Mesodermal cell (in vitro differentiated cells): ENCODE data around the gene CPAMD8.

Experiments
- H3K27ac ChIP-seq: 2 replicates; pipeline ENCODE4 v1.7.0; 2013; ENCODE audit warnings: mild to moderate bottlenecking, low read depth, low read length, moderate library complexity; ENCODE audit not compliant: severe bottlenecking
- H3K36me3 ChIP-seq: 2 replicates; pipeline ENCODE4 v1.7.1; 2013; ENCODE audit warnings: mild to moderate bottlenecking, low read length, moderate library complexity; ENCODE audit not compliant: control insufficient read depth, insufficient read depth
- H3K4me1 ChIP-seq: one replicate; pipeline ENCODE4 v1.7.1; 2013; ENCODE audit warnings: mild to moderate bottlenecking, low read length; ENCODE audit not compliant: insufficient read depth, control insufficient read depth, poor library complexity, severe bottlenecking
- H3K4me3 ChIP-seq: 2 replicates; pipeline ENCODE4 v1.7.0; 2013; ENCODE audit warnings: low read length, control low read depth, mild to moderate bottlenecking; ENCODE audit not compliant: insufficient read depth, poor library complexity, severe bottlenecking; ENCODE audit errors: extremely low read depth
- H3K9me3 ChIP-seq: 2 replicates; pipeline ENCODE4 v1.7.1; 2013; ENCODE audit warnings: mild to moderate bottlenecking, low read length, moderate library complexity; ENCODE audit not compliant: control insufficient read depth
- WGBS, 2 experiments: methylation state at CpG; one replicate each; pipeline ENCODE4 v1.1.5; 2013; ENCODE audit warnings: missing lambda C conversion rate in 2 of 2; ENCODE audit not compliant: insufficient coverage in 2 of 2; 5-methylcytosine and 5-hydroxymethylcytosine counted together

CPAMD8 gene

DNA sequence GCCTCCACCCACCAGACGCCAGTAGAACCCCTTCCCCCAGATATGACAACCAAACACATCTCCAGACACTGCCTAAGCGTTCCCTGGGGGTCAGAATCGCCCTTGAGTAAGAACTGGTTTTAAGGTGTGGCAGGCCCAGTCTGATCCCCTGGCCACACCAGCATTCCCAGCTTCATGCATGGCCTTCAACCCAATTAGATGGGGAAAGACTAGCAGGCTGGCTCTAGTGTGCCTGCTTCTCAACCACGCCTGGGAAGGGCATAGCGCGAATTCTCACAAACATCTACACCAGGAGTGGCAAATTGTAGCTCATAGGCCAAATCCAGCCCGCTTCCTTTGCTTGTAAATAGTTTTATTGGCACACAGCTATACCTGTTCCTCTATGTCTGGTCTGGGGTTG lies 35.1 kb upstream of the CPAMD8 start:
- Histone ChIP-seq H3K27ac (no peak overlapping the region), H3K36me3 (peaks cover 89% of the 10 kb centered on the region), H3K4me1 (no peaks in the 10 kb centered on the region), H3K4me3 (no peak overlapping the region), H3K9me3 (no peaks in the 10 kb centered on the region)
- WGBS, 2 experiments = 97 to 100% methylated on average over 3 to 4 of the region's 7 CpGs

DNA sequence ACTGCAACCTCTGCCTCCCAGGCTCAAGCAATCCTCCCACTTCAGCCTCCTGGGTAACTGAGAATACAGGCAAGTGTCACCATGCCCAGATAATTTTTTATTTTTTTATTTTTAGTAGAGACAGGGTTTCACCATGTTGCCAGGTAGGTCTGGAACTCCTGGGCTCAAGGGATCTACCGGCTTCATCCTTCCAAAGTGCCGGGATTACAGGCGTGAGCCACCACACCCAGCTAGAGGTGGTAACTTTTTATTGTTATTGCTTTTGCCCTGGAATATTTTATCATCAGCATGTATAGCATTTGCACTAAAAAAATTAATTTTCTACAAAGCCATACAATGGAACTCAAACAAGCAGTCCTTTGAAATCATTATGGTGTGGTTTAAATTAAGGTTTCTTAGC lies 34.6 kb upstream of the CPAMD8 start:
- WGBS, 2 experiments = 71 to 100% methylated on average over 3 of the region's 3 CpGs
- H3K4me3 ChIP-seq = no peak overlapping the region
- H3K4me1 ChIP-seq = no peaks in the 10 kb centered on the region
- H3K27ac ChIP-seq = no peak overlapping the region
- H3K9me3 ChIP-seq = no peaks in the 10 kb centered on the region
- peaks cover 89% of the 10 kb centered on the region for H3K36me3 ChIP-seq

DNA sequence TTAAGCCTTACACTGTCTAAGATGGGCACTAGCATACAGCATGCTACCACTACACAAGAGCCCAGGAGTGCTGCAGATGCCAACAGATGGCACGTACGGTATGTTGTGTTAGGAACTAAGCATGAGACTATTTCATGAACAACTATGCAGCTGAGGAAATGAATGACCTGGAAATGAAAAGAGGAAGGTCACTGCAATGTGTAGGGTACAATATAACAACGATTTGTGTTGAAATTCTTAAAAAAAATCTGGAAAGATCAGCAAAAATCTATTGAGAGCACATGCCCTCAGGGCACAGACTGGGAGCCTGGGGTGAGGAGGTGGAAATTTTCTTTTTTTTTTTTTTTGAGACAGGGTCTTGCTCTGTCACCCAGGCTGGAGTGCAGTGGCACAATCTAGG lies 34.2 kb upstream of the CPAMD8 start:
- Histone ChIP-seq H3K9me3 (no peaks in the 10 kb centered on the region), H3K36me3 (peaks cover 89% of the 10 kb centered on the region), H3K4me3 (no peak overlapping the region), H3K27ac (no peak overlapping the region), H3K4me1 (no peaks in the 10 kb centered on the region)
- WGBS, 2 experiments = 90 to 98% methylated on average over 3 of the region's 3 CpGs

DNA sequence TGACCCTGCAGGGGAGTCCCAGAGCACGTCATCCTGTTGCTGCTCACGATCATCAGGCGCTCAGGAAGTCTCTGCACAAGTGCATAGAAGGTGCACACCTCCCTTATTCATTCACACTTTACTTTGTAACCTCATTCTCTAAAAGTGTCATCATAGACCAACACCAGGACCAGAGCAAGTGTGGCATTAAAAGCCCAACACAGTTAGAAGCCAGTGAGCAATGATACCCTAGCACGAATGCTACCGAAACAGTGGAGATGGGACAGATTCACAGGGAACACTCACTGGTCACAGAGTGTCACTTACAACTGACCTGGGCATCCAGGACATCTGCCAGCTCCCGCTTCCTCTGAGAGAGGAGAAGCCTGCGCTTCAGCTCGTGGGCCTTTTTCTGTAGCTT lies 31.6 kb upstream of the CPAMD8 start:
- Histone ChIP-seq H3K9me3 (no peaks in the 10 kb centered on the region), H3K4me3 (no peak overlapping the region), H3K27ac (no peak overlapping the region), H3K36me3 (peaks cover 91% of the 10 kb centered on the region), H3K4me1 (no peaks in the 10 kb centered on the region)
- WGBS, 2 experiments = 98 to 100% methylated on average over 6 of the region's 8 CpGs

DNA sequence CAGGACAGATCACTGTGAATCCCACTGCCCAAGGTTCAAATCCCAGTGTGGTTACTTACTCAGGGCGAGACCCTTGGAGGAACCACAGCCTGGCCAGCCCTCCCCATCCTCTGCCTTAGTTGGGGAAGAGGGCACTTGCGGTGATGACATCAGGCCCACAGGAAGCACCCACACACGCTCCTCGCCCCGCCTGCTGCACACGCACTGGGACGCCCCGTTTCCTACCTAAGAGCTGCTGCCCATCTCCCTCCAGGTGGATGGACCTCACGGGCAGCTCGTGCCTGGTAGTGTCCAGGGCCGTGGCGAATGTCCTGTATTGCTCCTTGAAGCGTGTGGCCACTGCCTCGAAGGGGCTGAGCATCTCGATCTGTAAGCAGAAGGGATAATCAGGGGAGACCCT lies 29.0 kb upstream of the CPAMD8 start:
- no peak overlapping the region for H3K4me3 ChIP-seq
- WGBS, 2 experiments = 95 to 98% methylated on average over 15 of the region's 15 CpGs
- H3K27ac ChIP-seq = no peak overlapping the region
- H3K9me3 ChIP-seq = no peaks in the 10 kb centered on the region
- no peaks in the 10 kb centered on the region for H3K4me1 ChIP-seq
- peaks cover 93% of the 10 kb centered on the region for H3K36me3 ChIP-seq

DNA sequence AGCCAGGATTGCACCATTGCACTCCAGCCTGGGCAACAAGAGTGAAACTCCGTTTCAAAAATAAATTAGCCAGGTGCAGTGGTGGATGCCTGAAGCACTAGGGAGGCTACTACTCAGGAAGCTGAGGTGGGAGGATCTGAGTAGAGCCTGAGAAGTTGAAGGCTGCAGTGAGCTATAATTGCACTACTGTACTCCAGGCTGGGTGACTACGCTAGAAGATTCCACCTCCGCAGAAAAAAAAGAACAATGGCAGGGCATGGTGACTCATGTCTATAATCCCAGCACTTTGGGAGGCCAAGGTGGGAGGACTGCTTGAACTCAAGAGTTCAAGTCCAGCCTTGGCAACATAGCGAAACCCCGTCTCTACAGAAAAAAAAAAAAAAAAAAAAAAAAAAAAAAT lies 28.1 kb upstream of the CPAMD8 start:
- Histone ChIP-seq H3K4me3 (no peak overlapping the region), H3K4me1 (peaks cover 2% of the 10 kb centered on the region), H3K9me3 (no peaks in the 10 kb centered on the region), H3K36me3 (peaks cover 92% of the 10 kb centered on the region), H3K27ac (no peak overlapping the region)
- WGBS, 2 experiments = 92 to 93% methylated on average over 2 to 3 of the region's 5 CpGs

DNA sequence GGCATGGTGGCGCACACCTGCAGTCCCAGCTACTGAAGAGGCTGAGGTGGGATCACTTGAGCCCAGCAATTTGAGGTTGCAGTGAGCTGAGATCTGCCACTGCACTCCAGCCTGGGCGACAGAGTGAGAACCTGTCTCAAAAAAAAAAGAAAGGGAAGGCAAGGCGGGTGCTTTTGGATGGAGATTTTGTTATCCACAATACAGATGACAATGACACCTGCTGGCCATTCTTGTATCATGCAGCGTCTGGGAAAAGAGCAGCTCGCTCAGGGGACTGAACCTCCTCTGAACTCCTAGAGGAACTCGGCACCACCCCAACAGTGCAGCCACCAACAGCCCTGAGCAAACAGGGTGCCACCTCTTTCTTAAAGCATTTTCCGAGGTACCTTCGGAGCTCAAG lies 25.8 kb upstream of the CPAMD8 start:
- H3K4me3 ChIP-seq = no peak overlapping the region
- 66 to 84% methylated on average over 7 of the region's 8 CpGs for WGBS, 2 experiments
- H3K27ac ChIP-seq = no peak overlapping the region
- no peaks in the 10 kb centered on the region for H3K9me3 ChIP-seq
- H3K36me3 ChIP-seq = peaks cover 86% of the 10 kb centered on the region
- peaks cover 2% of the 10 kb centered on the region for H3K4me1 ChIP-seq

DNA sequence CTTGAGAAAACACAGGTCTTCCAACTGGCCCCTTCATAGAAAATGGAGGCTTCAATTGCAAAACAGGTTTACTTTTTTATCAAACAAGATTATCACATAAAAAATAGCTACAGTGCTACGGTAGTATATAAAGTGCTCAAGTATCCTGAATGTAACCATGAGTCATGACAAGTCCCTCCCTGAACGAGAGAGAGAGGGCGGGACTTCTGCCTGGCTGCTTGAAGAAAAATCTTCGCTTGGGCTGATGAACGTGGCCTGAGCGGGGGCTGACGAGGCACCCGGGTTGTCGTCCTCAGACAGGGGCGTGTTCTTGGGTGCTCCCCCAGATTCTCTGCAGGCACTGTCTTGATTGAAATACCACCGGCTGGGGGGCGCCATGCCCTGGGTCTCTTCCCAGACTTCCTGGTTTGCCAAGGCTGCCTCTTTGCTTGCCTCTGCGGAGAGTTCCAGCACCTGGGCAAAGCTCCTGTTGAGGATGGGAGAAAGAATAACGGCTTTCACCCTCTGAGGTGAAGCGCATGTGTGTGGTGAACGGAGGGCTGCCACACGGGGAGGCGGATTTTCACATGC lies 23.2 kb upstream of the CPAMD8 start:
- Histone ChIP-seq H3K4me3 (no peak overlapping the region), H3K36me3 (peaks cover 69% of the 10 kb centered on the region), H3K27ac (no peak overlapping the region), H3K4me1 (peaks cover 2% of the 10 kb centered on the region), H3K9me3 (no peaks in the 10 kb centered on the region)
- 92 to 95% methylated on average over 15 to 18 of the region's 18 CpGs for WGBS, 2 experiments

DNA sequence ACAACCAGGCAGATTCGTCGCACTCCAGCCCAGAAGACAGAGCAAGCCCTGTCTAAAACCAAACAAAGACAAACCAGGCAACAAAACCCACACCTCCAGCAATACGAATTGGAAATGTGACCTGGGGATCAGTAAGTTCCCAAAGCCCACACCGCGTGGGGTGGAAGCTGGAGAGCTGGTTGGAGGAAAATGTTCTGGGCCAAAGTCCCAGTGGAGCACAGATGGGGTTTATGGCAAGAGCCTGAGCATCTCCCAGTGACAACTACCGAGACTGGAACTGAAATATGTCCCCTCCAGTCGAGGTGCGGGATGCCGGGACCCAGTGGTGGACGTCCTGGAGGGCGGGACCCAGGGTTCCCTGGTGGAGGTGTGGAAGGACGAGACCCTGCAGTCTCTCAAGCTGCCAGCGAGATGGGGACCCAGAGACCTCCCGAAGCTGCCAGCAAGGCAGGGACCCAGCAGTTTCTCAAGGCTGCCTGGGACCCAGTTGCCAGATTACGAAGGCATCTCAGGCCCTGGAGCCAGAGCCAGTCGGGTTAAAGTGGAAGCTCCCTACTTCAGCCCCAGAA lies 22.4 kb upstream of the CPAMD8 start:
- H3K4me3 ChIP-seq = no peak overlapping the region
- WGBS, 2 experiments = 94% methylated on average over 12 to 15 of the region's 16 CpGs
- H3K27ac ChIP-seq = no peak overlapping the region
- peaks cover 2% of the 10 kb centered on the region for H3K4me1 ChIP-seq
- peaks cover 61% of the 10 kb centered on the region for H3K36me3 ChIP-seq
- no peaks in the 10 kb centered on the region for H3K9me3 ChIP-seq

DNA sequence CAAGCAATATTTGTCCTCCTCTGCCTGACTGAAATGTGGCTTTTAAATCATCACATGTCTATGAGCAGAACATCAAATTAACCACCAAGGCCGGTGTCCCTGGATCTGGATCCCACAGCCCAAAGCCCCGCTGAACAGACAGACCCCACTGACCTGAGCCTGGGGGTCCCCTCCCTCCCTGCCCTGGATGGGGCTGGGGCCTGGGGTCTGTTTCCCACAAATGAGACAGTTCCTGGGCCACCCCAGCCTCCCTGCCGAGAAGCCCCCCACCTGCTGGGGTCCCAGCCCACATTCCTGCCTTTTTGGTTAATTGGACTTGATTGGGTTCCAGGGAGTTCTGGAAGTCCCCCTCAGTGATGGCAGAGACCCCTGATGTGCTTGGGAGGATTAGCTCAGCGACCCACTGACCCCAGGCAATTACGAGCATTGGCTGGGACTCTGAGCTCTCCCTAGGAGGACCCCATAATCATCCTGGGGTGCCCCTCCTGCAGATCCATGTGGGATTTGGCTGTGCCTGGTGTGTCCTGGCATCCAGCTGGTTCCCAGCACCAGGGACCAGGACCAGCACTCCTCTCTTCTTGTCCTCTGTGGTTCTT lies 19.4 kb upstream of the CPAMD8 start:
- H3K4me1 ChIP-seq = peaks cover 2% of the 10 kb centered on the region
- no peaks in the 10 kb centered on the region for H3K9me3 ChIP-seq
- peaks cover 34% of the 10 kb centered on the region for H3K36me3 ChIP-seq
- H3K4me3 ChIP-seq = no peak overlapping the region
- no peak overlapping the region for H3K27ac ChIP-seq
- WGBS, 2 experiments = 88 to 97% methylated on average over 4 to 5 of the region's 5 CpGs

DNA sequence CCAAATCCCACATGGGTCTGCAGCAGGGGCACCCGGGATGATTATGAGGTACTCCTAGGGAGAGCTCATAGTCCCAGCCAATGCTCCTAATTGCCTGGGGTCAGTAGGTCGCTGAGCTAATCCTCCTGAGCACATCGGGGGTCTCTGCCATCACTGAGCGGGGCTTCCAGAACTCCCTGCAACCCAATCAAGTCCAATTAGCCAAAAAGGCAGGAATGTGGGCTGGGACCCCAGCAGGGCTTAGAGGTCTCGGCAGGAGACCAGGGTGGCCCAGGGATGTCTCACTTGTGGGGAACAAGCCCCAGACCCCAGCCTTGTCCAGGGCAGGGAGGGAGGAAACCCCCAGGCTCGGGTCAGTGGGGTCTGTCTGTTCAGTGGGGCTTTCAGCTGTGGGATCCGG lies 17.1 kb upstream of the CPAMD8 start:
- H3K9me3 ChIP-seq = no peaks in the 10 kb centered on the region
- peaks cover 15% of the 10 kb centered on the region for H3K36me3 ChIP-seq
- 83 to 88% methylated on average over 7 of the region's 7 CpGs for WGBS, 2 experiments
- H3K4me1 ChIP-seq = no peaks in the 10 kb centered on the region
- H3K4me3 ChIP-seq = no peak overlapping the region
- no peak overlapping the region for H3K27ac ChIP-seq
